SK-N-SH (cell line): ENCODE measurements around the gene RBM17.

Experiments
- EP300 ChIP-seq, 2 experiments: IDR thresholded peaks; 2 replicates each; pipeline versions ENCODE4 v1.4.0 to v1.6.1; 2012; ENCODE audit warnings: borderline replicate concordance in 1 of 2, low read depth in 1 of 2, low read length in 1 of 2
- RCOR1 ChIP-seq: fragments of 150-350 bp; IDR thresholded peaks from 2 replicates; pipeline ENCODE4 v1.6.1; 2017; ENCODE audit warnings: antibody characterized with exemption, low read length

- no peak for TF ChIP-seq EP300 (IDR thresholded peaks at IDR 0.05; ENCODE audit: borderline replicate concordance in 1 of 2, low read depth in 1 of 2, low read length in 1 of 2)
- no peak for TF ChIP-seq RCOR1
Measured at GRCh38 chr10:6158276-6158675, 69.4 kb downstream of the RBM17 start.
